ENCODE results near the gene PDGFRA.
"Not testable (repeated sequence)": the region's sequence is repeated elsewhere in the genome, so short reads cannot be mapped to it uniquely, and the experiment has no call there.

DNA sequence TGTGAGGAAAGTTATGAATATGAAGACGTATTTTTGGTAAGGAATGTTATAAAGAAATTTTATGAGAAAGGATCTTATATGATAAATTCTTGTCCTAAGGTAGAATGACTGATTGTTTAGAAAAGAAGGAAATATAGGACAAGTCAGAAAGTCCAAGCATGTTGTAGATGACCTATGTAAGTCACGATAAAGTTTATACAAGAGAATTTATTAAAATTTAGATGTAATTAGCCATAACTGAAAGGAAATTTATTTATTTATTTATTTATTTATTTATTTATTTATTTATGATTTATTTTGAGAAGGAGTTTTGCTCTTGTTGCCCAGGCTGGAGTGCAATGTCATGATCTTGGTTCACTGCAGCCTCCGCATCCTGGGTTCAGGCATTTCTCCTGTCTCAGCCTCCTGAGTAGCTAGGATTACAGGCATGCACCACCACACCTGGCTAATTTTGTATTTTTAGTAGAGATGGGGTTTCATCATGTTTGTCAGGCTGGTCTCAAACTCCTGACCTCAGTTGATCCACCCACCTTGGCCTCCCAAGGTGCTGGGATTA is 12.3 kb downstream of the PDGFRA start:
- TF ChIP-seq, protein P1, sequence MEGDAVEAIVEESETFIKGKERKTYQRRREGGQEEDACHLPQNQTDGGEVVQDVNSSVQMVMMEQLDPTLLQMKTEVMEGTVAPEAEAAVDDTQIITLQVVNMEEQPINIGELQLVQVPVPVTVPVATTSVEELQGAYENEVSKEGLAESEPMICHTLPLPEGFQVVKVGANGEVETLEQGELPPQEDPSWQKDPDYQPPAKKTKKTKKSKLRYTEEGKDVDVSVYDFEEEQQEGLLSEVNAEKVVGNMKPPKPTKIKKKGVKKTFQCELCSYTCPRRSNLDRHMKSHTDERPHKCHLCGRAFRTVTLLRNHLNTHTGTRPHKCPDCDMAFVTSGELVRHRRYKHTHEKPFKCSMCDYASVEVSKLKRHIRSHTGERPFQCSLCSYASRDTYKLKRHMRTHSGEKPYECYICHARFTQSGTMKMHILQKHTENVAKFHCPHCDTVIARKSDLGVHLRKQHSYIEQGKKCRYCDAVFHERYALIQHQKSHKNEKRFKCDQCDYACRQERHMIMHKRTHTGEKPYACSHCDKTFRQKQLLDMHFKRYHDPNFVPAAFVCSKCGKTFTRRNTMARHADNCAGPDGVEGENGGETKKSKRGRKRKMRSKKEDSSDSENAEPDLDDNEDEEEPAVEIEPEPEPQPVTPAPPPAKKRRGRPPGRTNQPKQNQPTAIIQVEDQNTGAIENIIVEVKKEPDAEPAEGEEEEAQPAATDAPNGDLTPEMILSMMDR (IDR thresholded peaks at IDR 0.05) = not testable (repeated sequence)
- not testable (repeated sequence) for TF ChIP-seq POLR2A (IDR thresholded peaks at IDR 0.05)
